ENCODE measurements around the gene STK39. TPM values are rescaled to one million over a fixed set of nuclear protein-coding genes. Genes with fewer than 3 reads are reported as not detected.

Gene STK39
- total RNA-seq, 4 donors from 2014 or later: 13.8 to 28.2 (median 18.3) TPM

DNA sequence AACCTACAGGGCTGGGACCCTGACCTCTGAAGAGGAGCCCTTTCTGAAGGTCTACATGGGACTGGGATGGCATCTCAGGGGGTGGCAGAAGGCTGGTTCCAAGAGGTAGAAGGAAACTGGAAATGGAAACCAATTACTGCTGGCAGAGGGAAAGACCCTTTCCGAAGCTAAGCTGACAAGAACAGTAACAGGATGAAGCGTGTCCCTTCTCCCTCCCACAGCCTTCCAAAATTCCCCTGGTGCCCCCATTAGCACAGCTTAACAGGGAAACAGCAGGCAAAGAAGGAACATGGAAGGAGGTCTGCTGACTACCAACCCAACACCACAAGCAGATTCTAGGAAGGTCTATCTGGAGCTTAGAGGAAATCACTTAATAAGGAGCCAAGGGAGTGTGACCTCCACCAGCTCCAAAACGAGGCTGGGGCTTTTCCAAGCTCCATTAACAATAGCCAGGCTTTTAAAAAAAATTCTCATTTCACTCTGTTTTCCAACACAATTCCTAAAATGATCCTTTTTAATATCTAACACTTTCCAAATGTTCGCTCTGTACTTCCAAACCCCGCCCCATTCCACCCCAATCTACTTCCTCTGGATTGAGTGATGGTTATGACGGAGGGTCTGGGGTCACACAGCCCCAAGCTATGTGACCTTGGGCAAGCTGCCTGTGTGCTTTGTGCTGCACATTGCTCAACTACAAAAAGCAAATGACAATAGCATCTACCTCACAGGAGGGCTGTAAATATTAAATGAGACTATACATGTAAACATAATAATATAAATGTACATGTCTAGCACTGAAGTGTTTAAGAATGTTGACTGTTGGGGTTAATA, 55.2 kb downstream of the STK39 start:
- WGBS: 68% methylated on average over 6 of the region's 6 CpGs
- DNase-seq (ENCODE audit: low spot score in 2 of 2): no peak
- H3K9me3 ChIP-seq: no peaks in the 10 kb centered on the region
- no peaks in the 10 kb centered on the region for H3K27me3 ChIP-seq
- H3K27ac ChIP-seq: peak overlapping the region; percentile 33
- no peaks in the 10 kb centered on the region for H3K36me3 ChIP-seq
- TF ChIP-seq POLR2A (IDR thresholded peaks at IDR 0.05) (no peak), POLR2AphosphoS5 (IDR thresholded peaks at IDR 0.05) (no peak)
- H3K4me1 ChIP-seq: peaks cover 30% of the 10 kb centered on the region
- no peak overlapping the region for H3K4me3 ChIP-seq

DNA sequence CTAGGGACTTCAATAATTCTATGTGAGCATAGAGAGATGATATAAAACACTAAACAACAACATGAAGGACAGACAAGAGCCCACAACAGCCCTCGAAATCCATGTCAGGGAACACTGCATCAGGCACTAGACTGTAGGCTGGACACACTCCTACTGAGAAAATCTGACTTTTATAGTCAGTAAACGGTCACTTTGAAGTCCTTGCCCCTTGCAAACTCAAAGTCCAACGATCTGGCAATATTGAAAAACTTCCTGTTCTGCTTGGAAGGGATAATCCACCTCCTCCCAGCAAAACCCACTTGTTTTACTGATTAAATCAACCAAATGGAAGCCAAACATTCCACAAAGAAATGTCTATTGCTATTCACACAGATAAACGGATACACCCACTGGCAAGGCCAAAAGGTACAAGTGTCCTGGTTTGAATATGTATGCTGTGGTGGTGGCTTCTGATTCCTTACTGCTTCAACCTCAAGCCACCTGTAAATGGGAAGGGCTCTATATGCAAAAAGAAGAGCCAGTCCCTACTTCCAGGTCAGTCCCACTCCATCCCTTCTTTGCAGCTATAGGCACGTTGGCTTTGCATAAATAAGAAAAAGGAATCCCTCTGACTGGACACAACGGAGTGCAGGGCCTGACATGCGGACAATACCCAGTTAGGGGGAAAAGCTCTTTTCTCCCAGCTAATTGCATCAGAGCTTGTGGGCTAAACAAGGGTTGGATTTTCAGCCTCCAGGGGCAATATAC, 56.6 kb downstream of the STK39 start:
- TF ChIP-seq POLR2A (IDR thresholded peaks at IDR 0.05) (no peak), POLR2AphosphoS5 (IDR thresholded peaks at IDR 0.05) (no peak), EP300 (IDR thresholded peaks at IDR 0.05) (no peak)
- TF ChIP-seq, protein P1, sequence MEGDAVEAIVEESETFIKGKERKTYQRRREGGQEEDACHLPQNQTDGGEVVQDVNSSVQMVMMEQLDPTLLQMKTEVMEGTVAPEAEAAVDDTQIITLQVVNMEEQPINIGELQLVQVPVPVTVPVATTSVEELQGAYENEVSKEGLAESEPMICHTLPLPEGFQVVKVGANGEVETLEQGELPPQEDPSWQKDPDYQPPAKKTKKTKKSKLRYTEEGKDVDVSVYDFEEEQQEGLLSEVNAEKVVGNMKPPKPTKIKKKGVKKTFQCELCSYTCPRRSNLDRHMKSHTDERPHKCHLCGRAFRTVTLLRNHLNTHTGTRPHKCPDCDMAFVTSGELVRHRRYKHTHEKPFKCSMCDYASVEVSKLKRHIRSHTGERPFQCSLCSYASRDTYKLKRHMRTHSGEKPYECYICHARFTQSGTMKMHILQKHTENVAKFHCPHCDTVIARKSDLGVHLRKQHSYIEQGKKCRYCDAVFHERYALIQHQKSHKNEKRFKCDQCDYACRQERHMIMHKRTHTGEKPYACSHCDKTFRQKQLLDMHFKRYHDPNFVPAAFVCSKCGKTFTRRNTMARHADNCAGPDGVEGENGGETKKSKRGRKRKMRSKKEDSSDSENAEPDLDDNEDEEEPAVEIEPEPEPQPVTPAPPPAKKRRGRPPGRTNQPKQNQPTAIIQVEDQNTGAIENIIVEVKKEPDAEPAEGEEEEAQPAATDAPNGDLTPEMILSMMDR (IDR thresholded peaks at IDR 0.05): no peak
- H3K27me3 ChIP-seq: no peaks in the 10 kb centered on the region
- H3K36me3 ChIP-seq: no peaks in the 10 kb centered on the region
- H3K4me1 ChIP-seq: peaks cover 30% of the 10 kb centered on the region
- no peak overlapping the region for H3K27ac ChIP-seq
- no peaks in the 10 kb centered on the region for H3K9me3 ChIP-seq
- WGBS: 61% methylated on average over 7 of the region's 7 CpGs
- no peak overlapping the region for H3K4me3 ChIP-seq
- DNase-seq (ENCODE audit: low spot score in 2 of 2): no peak

DNA sequence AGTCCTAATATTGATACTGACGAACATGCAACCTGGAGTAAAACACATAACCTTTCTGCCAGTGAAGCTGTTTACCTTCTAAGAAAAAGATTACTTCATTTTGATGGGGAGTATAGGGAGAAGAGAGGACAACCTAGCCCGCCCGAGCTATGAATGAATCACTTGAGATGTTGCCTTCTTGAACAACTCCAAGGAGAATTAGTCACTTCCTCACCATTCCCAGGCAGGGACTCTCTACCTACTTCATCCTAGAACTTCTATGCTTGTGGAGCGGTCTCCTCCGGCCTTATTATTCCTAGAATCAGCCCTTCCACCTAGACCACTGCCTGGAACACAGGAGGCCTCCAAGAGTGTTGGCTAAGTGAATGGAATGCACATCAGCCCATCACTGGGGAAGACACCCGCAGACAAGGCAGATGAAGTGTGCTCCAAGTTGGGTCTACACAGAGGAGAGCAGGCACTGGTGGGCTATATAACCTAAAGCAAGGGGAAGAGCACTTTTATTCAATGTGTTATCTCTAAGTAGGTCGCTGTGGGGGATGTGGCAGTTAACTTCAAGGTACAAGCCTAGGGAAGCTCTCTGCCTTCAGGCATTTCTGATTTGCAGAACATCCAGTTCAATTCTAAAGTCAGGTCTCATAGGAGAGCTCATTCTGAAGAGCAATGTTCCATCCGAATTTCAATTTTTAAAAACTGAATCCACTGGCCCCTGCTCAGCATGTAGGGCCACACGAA, 57.4 kb downstream of the STK39 start:
- Histone ChIP-seq H3K4me1 (peaks cover 30% of the 10 kb centered on the region), H3K4me3 (no peak overlapping the region), H3K36me3 (no peaks in the 10 kb centered on the region), H3K27me3 (no peaks in the 10 kb centered on the region), H3K27ac (no peak overlapping the region), H3K9me3 (no peaks in the 10 kb centered on the region)
- 83% methylated on average over 9 of the region's 9 CpGs for WGBS
- no peak for DNase-seq (ENCODE audit: low spot score in 2 of 2)
- TF ChIP-seq POLR2AphosphoS5 (IDR thresholded peaks at IDR 0.05): no peak
- TF ChIP-seq, protein P1 (IDR thresholded peaks at IDR 0.05): no peak
- no peak for TF ChIP-seq POLR2A (IDR thresholded peaks at IDR 0.05)
- no peak for TF ChIP-seq EP300 (IDR thresholded peaks at IDR 0.05)

DNA sequence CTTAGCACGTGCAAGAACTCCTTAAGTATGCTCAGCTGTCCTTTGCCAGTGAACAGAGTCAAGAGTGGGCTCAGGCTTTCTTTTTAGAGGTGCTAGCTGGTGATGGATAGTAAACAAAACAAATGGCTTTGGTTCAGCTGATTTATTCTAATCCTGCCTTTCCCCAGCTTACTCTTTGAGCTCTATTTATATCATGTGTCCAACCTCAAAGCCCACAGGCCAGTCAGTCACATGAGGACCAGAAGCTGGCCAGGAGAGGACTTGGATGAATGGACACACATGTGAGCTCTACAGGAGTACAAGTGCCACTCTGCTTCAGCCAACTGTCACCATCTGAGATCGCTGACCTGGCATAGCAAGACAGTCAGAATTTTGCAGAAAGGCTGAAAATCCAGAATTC, 59.4 kb downstream of the STK39 start:
- no peak overlapping the region for H3K27ac ChIP-seq
- WGBS: 96% methylated on average over 2 of the region's 2 CpGs
- H3K4me3 ChIP-seq: no peak overlapping the region
- H3K9me3 ChIP-seq: no peaks in the 10 kb centered on the region
- TF ChIP-seq, protein P1 (IDR thresholded peaks at IDR 0.05): no peak
- TF ChIP-seq POLR2AphosphoS5 (IDR thresholded peaks at IDR 0.05) (no peak), POLR2A (IDR thresholded peaks at IDR 0.05) (no peak), EP300 (IDR thresholded peaks at IDR 0.05) (no peak)
- no peak for DNase-seq (ENCODE audit: low spot score in 2 of 2)
- H3K27me3 ChIP-seq: no peaks in the 10 kb centered on the region
- H3K36me3 ChIP-seq: no peaks in the 10 kb centered on the region
- peaks cover 29% of the 10 kb centered on the region for H3K4me1 ChIP-seq

DNA sequence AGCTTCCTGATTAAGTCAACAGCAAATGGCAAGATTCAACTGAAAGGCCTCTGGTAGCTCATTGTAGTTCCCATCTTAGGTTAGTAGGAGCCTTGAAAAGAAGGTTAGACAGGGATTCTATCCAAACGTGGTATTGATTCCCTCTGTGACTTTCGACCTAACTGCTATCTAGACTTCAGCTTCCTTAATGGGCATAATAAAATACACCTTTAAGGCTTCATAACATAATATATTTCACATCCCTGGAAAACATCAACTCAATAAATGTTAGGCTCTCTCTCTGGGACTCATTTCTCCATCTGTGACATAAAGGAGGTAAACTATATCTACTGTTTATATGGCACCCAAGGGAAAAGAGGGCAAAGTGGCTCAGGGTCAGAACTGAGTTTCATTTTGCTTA, 60.9 kb downstream of the STK39 start:
- Histone ChIP-seq H3K27me3 (no peaks in the 10 kb centered on the region), H3K4me3 (no peak overlapping the region), H3K36me3 (no peaks in the 10 kb centered on the region), H3K9me3 (no peaks in the 10 kb centered on the region), H3K4me1 (peaks cover 13% of the 10 kb centered on the region), H3K27ac (no peak overlapping the region)
- DNase-seq (ENCODE audit: low spot score in 2 of 2): no peak
- TF ChIP-seq POLR2A (IDR thresholded peaks at IDR 0.05): no peak
- TF ChIP-seq, protein P1 (IDR thresholded peaks at IDR 0.05): no peak
- TF ChIP-seq EP300 (IDR thresholded peaks at IDR 0.05): no peak
- TF ChIP-seq POLR2AphosphoS5 (IDR thresholded peaks at IDR 0.05): no peak
- 86% methylated on average over 2 of the region's 2 CpGs for WGBS
